ENCODE data around the gene ALPL. TPM values are rescaled to one million over a fixed set of nuclear protein-coding genes. Genes with fewer than 3 reads are reported as not detected.

Gene ALPL
- polyA plus RNA-seq, 1 donor from 2014 or later: 0.42 TPM

DNA sequence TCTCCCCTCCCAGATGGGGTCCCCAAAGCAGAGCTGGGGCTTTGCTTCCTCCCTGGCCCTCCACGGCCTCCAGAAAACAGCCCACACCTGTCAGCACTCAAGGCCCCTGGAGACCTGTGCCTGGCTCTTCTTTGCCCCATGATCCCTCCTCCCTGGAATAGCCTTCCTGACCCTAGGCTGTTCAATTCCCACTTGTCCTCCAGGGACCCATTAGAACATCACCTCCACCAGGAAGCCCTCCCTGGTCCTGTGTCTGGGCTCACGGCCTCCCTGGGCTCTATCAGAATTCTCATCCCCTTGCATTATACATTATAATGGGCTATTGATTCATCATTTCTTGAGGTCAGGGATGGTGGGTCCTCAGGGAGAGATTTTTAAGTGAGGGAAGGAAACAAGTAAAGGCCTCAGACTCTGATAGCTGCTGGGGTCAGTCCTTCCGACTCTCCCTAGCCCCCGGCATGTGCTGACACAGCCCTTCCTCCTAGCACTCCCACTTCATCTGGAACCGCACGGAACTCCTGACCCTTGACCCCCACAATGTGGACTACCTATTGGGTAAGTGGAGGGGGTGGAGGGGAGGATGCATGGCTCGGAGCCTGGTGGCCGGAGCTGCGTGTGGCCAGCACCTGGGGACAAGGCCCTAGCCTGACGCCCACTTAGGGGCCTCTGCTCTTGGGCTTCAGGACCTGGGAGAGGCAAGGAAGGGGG, 60.8 kb downstream of the ALPL start:
- Histone ChIP-seq H3K9me3 (ENCODE audit: low read length) (no peaks in the 10 kb centered on the region), H3K27ac (ENCODE audit: low read length) (no peak overlapping the region), H3K36me3 (ENCODE audit: insufficient read depth, low read length) (no peaks in the 10 kb centered on the region), H3K9ac (ENCODE audit: low read length) (no peak overlapping the region), H3K79me2 (replicated peaks; ENCODE audit: insufficient read depth, low read length) (no peaks in the 10 kb centered on the region), H4K20me1 (ENCODE audit: insufficient read depth) (no peaks in the 10 kb centered on the region), H3F3A (ENCODE audit: insufficient read depth, low read length, poor library complexity, severe bottlenecking) (no peaks in the 10 kb centered on the region), H3K4me2 (ENCODE audit: low read length) (no peak overlapping the region), H3K4me3 (ENCODE audit: low read length) (no peak overlapping the region), H3K9me2 (ENCODE audit: insufficient read depth, low read length) (no peaks in the 10 kb centered on the region), H2AFZ (ENCODE audit: low read depth, low read length) (no peak overlapping the region), H3K27me3 (ENCODE audit: insufficient read depth, low read depth, low read length) (no peaks in the 10 kb centered on the region)
- no peak for TF ChIP-seq SMC3 (conservative IDR thresholded peaks at IDR 0.05; ENCODE audit: poor library complexity)
- TF ChIP-seq MXI1 (conservative IDR thresholded peaks at IDR 0.05; ENCODE audit: poor library complexity, severe bottlenecking): no peak
- TF ChIP-seq EP300 (conservative IDR thresholded peaks at IDR 0.05; ENCODE audit: poor library complexity, severe bottlenecking): no peak
- no peak for TF ChIP-seq POLR2AphosphoS5 (IDR thresholded peaks at IDR 0.05)
- TF ChIP-seq, protein P1, sequence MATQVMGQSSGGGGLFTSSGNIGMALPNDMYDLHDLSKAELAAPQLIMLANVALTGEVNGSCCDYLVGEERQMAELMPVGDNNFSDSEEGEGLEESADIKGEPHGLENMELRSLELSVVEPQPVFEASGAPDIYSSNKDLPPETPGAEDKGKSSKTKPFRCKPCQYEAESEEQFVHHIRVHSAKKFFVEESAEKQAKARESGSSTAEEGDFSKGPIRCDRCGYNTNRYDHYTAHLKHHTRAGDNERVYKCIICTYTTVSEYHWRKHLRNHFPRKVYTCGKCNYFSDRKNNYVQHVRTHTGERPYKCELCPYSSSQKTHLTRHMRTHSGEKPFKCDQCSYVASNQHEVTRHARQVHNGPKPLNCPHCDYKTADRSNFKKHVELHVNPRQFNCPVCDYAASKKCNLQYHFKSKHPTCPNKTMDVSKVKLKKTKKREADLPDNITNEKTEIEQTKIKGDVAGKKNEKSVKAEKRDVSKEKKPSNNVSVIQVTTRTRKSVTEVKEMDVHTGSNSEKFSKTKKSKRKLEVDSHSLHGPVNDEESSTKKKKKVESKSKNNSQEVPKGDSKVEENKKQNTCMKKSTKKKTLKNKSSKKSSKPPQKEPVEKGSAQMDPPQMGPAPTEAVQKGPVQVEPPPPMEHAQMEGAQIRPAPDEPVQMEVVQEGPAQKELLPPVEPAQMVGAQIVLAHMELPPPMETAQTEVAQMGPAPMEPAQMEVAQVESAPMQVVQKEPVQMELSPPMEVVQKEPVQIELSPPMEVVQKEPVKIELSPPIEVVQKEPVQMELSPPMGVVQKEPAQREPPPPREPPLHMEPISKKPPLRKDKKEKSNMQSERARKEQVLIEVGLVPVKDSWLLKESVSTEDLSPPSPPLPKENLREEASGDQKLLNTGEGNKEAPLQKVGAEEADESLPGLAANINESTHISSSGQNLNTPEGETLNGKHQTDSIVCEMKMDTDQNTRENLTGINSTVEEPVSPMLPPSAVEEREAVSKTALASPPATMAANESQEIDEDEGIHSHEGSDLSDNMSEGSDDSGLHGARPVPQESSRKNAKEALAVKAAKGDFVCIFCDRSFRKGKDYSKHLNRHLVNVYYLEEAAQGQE (IDR thresholded peaks at IDR 0.05; ENCODE audit: borderline replicate concordance): no peak

DNA sequence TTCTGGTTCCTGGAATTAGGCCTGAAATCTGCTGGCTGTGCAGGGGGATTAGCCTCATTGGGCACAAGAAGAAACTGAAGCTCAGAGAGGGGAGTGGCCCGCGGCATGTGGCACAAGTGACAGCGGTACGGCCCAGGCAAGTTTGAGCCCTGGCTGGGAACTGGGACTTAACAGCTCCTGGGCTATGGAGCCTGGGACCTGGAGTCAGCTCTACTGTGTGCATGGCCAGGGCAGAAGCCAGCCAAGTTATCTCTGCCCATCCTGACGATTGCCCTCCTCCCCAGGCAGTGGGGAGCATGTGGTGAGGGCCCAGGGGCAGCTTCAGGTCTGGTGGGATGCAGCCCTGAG, 61.3 kb downstream of the ALPL start:
- H3K9ac ChIP-seq (ENCODE audit: low read length): no peak overlapping the region
- TF ChIP-seq POLR2AphosphoS5 (IDR thresholded peaks at IDR 0.05): no peak
- TF ChIP-seq EP300 (conservative IDR thresholded peaks at IDR 0.05; ENCODE audit: poor library complexity, severe bottlenecking): no peak
- no peak for TF ChIP-seq TAF1 (IDR thresholded peaks at IDR 0.05; ENCODE audit: low read depth)
- TF ChIP-seq RAD21 (conservative IDR thresholded peaks at IDR 0.05): no peak
- TF ChIP-seq EZH2 (IDR thresholded peaks at IDR 0.05; ENCODE audit: borderline replicate concordance, insufficient read depth, low read length, poor library complexity, severe bottlenecking): no peak
- TF ChIP-seq, protein P2, sequence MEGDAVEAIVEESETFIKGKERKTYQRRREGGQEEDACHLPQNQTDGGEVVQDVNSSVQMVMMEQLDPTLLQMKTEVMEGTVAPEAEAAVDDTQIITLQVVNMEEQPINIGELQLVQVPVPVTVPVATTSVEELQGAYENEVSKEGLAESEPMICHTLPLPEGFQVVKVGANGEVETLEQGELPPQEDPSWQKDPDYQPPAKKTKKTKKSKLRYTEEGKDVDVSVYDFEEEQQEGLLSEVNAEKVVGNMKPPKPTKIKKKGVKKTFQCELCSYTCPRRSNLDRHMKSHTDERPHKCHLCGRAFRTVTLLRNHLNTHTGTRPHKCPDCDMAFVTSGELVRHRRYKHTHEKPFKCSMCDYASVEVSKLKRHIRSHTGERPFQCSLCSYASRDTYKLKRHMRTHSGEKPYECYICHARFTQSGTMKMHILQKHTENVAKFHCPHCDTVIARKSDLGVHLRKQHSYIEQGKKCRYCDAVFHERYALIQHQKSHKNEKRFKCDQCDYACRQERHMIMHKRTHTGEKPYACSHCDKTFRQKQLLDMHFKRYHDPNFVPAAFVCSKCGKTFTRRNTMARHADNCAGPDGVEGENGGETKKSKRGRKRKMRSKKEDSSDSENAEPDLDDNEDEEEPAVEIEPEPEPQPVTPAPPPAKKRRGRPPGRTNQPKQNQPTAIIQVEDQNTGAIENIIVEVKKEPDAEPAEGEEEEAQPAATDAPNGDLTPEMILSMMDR (IDR thresholded peaks at IDR 0.05; ENCODE audit: poor library complexity, severe bottlenecking): no peak
- no peak for TF ChIP-seq SMC3 (conservative IDR thresholded peaks at IDR 0.05; ENCODE audit: poor library complexity)
- TF ChIP-seq, protein P1 (IDR thresholded peaks at IDR 0.05; ENCODE audit: borderline replicate concordance): no peak
- TF ChIP-seq MXI1 (conservative IDR thresholded peaks at IDR 0.05; ENCODE audit: poor library complexity, severe bottlenecking): no peak
- no peaks in the 10 kb centered on the region for H3K9me2 ChIP-seq (ENCODE audit: insufficient read depth, low read length)
- H3K9me3 ChIP-seq (ENCODE audit: low read length): no peaks in the 10 kb centered on the region
- H3K79me2 ChIP-seq (replicated peaks; ENCODE audit: insufficient read depth, low read length): no peaks in the 10 kb centered on the region
- H3K27me3 ChIP-seq (ENCODE audit: insufficient read depth, low read depth, low read length): no peaks in the 10 kb centered on the region
- H3K27ac ChIP-seq (ENCODE audit: low read length): no peak overlapping the region
- H2AFZ ChIP-seq (ENCODE audit: low read depth, low read length): no peak overlapping the region
- H3K4me2 ChIP-seq (ENCODE audit: low read length): no peak overlapping the region
- H3K4me3 ChIP-seq (ENCODE audit: low read length): no peak overlapping the region
- no peaks in the 10 kb centered on the region for H4K20me1 ChIP-seq (ENCODE audit: insufficient read depth)
- H3K36me3 ChIP-seq (ENCODE audit: insufficient read depth, low read length): no peaks in the 10 kb centered on the region
- H3F3A ChIP-seq (ENCODE audit: insufficient read depth, low read length, poor library complexity, severe bottlenecking): no peaks in the 10 kb centered on the region

All from neural cell (in vitro differentiated cells).